HFF-Myc (cell line): ENCODE results near the gene RAP1GAP2.

ENCODE experiments used
- DNase-seq: peaks from one replicate; pipeline ENCODE4 v3.0.0-alpha.2; 2011; ENCODE audit warnings: low read depth; ENCODE audit errors: extremely low read depth
- H3K4me3 ChIP-seq: replicated peaks from 2 replicates; pipeline ENCODE4 v1.5.1; 2011; ENCODE audit warnings: low read depth, mild to moderate bottlenecking, control low read depth, low read length
- TF ChIP-seq, protein P1 (sequence below): IDR thresholded peaks from 2 replicates; pipeline ENCODE4 v1.5.1; 2012; ENCODE audit warnings: mild to moderate bottlenecking, low read depth, low read length, control low read depth; ENCODE audit errors: missing control alignments

The RAP1GAP2 gene

GRCh38 chr17:3034578-3034920 lies 238.3 kb downstream of the RAP1GAP2 start:
- TF ChIP-seq, protein P1, sequence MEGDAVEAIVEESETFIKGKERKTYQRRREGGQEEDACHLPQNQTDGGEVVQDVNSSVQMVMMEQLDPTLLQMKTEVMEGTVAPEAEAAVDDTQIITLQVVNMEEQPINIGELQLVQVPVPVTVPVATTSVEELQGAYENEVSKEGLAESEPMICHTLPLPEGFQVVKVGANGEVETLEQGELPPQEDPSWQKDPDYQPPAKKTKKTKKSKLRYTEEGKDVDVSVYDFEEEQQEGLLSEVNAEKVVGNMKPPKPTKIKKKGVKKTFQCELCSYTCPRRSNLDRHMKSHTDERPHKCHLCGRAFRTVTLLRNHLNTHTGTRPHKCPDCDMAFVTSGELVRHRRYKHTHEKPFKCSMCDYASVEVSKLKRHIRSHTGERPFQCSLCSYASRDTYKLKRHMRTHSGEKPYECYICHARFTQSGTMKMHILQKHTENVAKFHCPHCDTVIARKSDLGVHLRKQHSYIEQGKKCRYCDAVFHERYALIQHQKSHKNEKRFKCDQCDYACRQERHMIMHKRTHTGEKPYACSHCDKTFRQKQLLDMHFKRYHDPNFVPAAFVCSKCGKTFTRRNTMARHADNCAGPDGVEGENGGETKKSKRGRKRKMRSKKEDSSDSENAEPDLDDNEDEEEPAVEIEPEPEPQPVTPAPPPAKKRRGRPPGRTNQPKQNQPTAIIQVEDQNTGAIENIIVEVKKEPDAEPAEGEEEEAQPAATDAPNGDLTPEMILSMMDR = no peak
- DNase-seq = no peak
- no peak overlapping the region for H3K4me3 ChIP-seq

DNA sequence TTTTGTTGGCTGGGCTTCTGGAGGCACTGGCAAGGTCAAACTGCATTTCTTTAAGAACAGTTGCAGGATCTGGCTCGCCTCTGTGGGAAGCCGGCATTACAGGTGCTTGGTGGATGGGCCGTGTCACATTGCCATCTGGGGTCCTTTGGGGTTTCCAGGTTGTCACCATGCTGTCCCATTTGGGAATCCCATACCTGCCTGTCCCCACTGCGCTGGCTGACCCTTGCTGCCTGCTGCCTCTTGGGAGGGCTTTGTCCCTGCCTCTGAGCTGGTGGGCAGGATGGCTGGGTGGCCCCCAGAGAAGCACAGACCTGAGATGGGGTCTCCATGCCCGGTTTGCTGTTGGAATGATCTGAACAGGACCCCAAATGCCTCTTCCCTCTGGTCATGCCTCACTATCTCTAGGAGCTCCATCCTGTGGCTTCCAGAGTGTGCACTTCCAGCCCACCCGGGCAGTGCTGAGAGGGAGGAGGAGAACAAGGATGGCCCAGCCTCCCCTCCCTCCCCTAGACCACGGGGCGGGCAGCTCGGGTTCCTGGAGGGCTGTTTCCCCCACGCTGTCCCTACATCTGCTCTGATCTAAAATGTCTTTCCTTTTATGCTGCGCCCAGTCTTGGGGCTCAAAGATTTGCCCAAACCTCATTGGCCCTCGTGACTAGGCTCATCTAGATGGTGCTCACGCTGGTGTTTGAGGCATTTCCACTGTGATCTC lies 239.2 kb downstream of the RAP1GAP2 start:
- no peak for DNase-seq
- TF ChIP-seq, protein P1 = no peak
- H3K4me3 ChIP-seq = no peak overlapping the region

GRCh38 chr17:3035968-3036280 lies 239.7 kb downstream of the RAP1GAP2 start:
- no peak overlapping the region for H3K4me3 ChIP-seq
- TF ChIP-seq, protein P1 = no peak
- DNase-seq = no peak

- no peak for DNase-seq
- H3K4me3 ChIP-seq = no peak overlapping the region
- TF ChIP-seq, protein P1 = no peak
Measured at GRCh38 chr17:3036800-3037199, 240.6 kb downstream of the RAP1GAP2 start.

DNA sequence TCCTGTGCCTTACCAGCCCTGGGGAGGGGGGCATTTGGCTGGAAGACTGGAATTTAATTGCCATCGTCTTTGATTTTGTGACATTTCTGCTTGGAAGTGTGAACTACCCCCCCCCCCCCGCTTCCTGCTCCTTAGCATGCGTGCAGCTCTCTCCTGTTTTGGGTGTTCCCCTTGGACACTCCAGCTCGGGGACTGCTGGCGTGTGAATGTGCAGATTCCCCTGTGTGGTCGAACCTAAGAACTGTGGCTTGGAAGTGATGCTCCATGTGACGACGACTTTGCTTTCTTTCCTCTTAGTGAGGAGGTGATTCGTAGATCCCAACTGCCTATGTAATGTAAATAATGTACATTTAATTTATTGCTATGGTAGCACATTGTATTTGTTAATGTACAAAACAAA lies 241.0 kb downstream of the RAP1GAP2 start:
- DNase-seq = no peak
- H3K4me3 ChIP-seq = no peak overlapping the region
- TF ChIP-seq, protein P1 = no peak

DNA sequence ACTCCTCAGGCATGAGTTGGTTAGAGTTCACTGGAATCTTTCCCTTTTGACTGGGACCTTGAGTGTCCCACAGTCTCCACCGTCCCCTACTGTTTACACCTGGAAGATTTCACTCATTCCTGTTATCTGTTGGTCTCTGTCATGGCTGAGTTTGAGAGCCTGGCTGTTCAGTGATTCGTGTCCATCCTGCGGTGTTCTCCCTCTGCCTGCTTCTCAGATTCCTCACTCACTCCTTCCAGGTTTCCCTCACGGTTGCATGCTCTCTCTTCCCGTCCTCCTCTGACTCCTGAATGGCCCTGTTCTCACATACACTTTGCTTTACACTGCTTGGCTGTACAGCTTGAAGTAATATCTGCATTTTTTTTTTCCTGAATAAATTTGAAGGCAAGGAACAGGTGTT lies 242.7 kb downstream of the RAP1GAP2 start:
- H3K4me3 ChIP-seq = no peak overlapping the region
- TF ChIP-seq, protein P1 = no peak
- no peak for DNase-seq

GRCh38 chr17:3039736-3040135 lies 243.5 kb downstream of the RAP1GAP2 start:
- no peak overlapping the region for H3K4me3 ChIP-seq
- DNase-seq = no peak
- TF ChIP-seq, protein P1 = no peak
